Activated T-cell treated with anti-CD3 and anti-CD28 coated beads, Interleukin-2, amount 50 U/mL, for 4 hours (primary cell): ENCODE data around the gene TMSB10. TPM values are rescaled to one million over a fixed set of nuclear protein-coding genes. Genes with fewer than 3 reads are reported as not detected.
"Not testable (repeated sequence)": the region's sequence is repeated elsewhere in the genome, so short reads cannot be mapped to it uniquely, and the experiment has no call there.

ENCODE experiments used
- ATAC-seq, 2 donors: fragments of 200-7000 bp; cut with Tn5 transposase; one replicate each; pipeline ENCODE4 v1.10.0; 2021
- DNase-seq: peaks from one replicate; pipeline ENCODE4 v3.0.0-alpha.2; 2020
- H3K27me3 Mint-ChIP-seq: one replicate; pipeline ENCODE4 v1.8.0; 2021; ENCODE audit warnings: low read depth, mixed read lengths
- H3K36me3 Mint-ChIP-seq: one replicate; pipeline ENCODE4 v1.8.0; 2022; ENCODE audit warnings: mixed read lengths; ENCODE audit not compliant: insufficient read depth
- H3K4me1 Mint-ChIP-seq: one replicate; pipeline ENCODE4 v1.8.0; 2021; ENCODE audit warnings: low read depth, mixed read lengths
- H3K4me3 Mint-ChIP-seq: one replicate; pipeline ENCODE4 v1.8.0; 2021; ENCODE audit warnings: mild to moderate bottlenecking, moderate library complexity, mixed read lengths
- H3K9me3 Mint-ChIP-seq: one replicate; pipeline ENCODE4 v1.8.0; 2021; ENCODE audit warnings: mixed read lengths
- total RNA-seq, 3 donors: library from RNA; stranded (reverse); gene quantifications; one replicate each; pipeline ENCODE4 v1.2.1, GENCODE V29; 2021

TMSB10 gene
- total RNA-seq = 1,000 to 10,000 TPM; 1,023 to 1,175 (median 1,139) TPM

DNA sequence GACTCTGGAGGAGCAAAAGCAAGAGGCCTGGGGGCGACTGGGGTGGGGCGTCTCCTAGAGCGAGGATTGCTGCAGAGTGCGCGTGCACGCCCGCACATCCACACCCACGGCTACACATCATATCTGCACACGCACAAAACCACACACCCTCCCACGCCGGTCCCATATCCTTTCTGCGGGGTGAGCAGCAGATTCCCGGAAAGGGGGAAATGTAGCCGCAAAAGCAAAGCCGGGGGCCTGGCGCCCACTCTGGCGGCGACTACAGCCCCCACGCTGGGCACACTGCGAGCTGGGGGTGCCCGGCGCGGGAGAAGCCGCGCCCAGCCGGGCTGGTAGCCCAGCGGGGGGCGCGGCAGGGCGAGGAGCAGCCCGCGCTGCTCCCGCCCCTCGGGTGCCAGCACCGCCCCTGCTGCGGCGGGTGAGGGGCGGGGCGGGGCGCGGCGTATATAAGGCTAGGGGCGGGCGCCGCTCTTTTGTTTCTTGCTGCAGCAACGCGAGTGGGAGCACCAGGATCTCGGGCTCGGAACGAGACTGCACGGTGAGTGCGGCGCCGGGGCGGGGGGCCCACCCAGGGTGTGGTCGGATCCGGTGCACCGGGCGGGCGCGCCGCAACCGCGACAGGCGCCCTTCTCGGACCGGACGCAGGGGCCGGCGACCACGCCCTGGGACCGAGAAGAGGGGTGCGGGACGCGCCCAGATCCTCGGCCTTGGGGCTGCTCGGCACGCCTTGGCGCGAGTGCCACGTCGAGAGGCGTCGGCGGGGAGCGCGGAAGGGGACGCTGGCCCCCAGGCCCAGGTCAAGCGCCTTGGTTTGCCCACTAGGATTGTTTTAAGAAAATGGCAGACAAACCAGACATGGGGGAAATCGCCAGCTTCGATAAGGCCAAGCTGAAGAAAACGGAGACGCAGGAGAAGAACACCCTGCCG lies at the start of gene TMSB10:
Gene TMSB10, plus strand, starts transcription at position 476 of the 927 bp plus-strand sequence.
- DNase-seq = peak; percentile 90
- Mint-ChIP-seq H3K36me3 (peaks cover 7% of the 10 kb centered on the region), H3K27me3 (no peaks in the 10 kb centered on the region), H3K4me3 (peak within 1 kb of the TSS; percentile 95), H3K4me1 (peaks cover 59% of the 10 kb centered on the region), H3K9me3 (peaks cover 12% of the 10 kb centered on the region)
- ATAC-seq = peak; percentile 79 to 85

DNA sequence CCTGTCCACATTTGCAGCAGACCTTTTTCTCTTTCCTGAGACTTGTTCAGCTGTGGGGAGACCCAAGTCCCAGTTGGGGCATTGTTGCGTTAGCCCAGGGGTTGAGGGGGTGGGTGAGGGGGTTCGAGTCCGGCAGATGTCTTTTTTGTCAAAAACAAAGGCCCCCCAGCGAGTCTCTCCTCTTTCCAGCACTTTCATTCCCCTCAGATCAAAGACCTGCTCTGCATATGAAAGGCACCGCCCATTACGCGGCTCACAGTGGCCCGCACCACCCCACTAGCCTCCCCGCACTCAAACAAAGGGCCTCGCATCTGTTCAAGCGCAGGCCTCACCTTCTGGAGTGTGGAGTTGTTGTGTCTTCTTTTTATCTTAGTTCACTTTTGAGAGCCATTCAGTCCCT lies 49.7 kb upstream of the TMSB10 start:
- Mint-ChIP-seq H3K4me1 (peaks cover 93% of the 10 kb centered on the region), H3K4me3 (peak overlapping the region; percentile 53), H3K36me3 (peaks cover 25% of the 10 kb centered on the region)

DNA sequence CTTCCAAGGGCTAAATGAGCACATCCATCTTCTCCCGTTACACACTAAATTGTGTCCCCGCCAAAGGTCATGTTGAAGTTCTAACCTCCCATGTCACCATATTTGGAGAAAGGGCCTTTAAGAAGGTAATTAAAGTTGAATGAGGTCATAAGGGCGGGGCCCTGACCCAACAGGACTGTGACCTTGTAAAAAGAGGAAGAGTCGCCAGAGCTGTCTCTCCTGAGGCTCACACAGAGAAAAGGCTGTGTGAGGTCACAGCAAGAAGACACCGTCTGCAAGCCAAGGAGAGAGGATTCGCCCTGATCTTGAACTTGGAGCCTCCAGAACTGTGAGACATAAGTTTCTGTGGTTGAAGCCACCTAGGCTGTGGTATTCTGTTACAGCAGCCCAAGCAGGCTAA lies 48.7 kb upstream of the TMSB10 start:
- peaks cover 21% of the 10 kb centered on the region for H3K36me3 Mint-ChIP-seq
- peak overlapping the region; percentile 57 for H3K4me3 Mint-ChIP-seq
- peaks cover 92% of the 10 kb centered on the region for H3K4me1 Mint-ChIP-seq
- DNase-seq = peak; percentile 36
- ATAC-seq = peak; percentile 84 to 87
- H3K9me3 Mint-ChIP-seq = peaks cover 9% of the 10 kb centered on the region
- H3K27me3 Mint-ChIP-seq = no peaks in the 10 kb centered on the region

More for the DNA sequence above, 49.7 kb upstream of the TMSB10 start:
- ATAC-seq = peak in 1 of 2 donors; percentile 39
- Mint-ChIP-seq H3K27me3 (no peaks in the 10 kb centered on the region), H3K9me3 (peaks cover 9% of the 10 kb centered on the region)
- no peak for DNase-seq

DNA sequence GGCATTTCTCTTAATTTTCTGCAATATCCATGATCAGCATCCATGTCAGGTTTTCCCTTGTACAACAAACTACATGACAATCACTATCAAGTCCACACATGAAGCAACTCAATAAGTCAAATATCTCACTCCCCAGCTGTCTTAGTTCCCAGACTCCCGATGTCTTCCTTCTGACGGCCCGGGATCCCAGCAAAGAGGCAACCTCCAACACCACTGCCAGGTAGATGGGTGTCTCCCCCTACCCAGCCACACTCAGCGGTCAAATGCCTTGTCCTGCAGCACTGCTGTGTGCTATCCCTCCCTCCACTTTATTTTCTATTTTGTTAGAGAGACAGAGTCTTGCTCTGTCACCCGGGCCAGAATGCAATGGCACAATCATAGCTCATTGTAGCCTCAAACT lies 47.9 kb upstream of the TMSB10 start:
- DNase-seq (no peak), ATAC-seq (no peak)
- Mint-ChIP-seq H3K36me3 (peaks cover 15% of the 10 kb centered on the region), H3K4me1 (peaks cover 92% of the 10 kb centered on the region), H3K9me3 (peaks cover 9% of the 10 kb centered on the region), H3K27me3 (no peaks in the 10 kb centered on the region), H3K4me3 (no peak overlapping the region)

- Mint-ChIP-seq H3K4me1 (peaks cover 92% of the 10 kb centered on the region), H3K4me3 (no peak overlapping the region), H3K27me3 (no peaks in the 10 kb centered on the region), H3K36me3 (peaks cover 9% of the 10 kb centered on the region), H3K9me3 (peaks cover 6% of the 10 kb centered on the region)
- ATAC-seq (no peak), DNase-seq (no peak)
Measured at GRCh38 chr2:84858123-84858522, 47.3 kb upstream of the TMSB10 start.

DNA sequence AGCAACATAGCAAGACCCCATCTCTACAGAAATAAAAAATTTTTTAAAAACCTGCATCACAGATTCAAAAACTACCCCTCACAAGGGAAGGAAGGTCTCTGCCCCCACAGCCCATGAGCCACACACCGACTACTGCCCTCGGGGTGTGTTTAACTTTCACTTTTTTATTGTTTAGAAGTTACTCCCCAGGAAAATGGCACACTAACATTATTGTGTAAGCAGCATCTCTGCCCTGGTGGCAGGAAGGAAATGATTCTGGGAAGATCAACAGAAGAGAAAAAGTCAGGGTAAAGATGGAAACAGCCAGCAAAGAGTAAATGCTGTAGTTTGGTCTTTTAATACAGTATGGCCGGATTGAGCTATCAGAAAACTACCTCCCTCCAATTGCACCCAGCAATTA lies 46.5 kb upstream of the TMSB10 start:
- peaks cover 6% of the 10 kb centered on the region for H3K36me3 Mint-ChIP-seq
- peaks cover 4% of the 10 kb centered on the region for H3K9me3 Mint-ChIP-seq
- H3K4me3 Mint-ChIP-seq = peak overlapping the region; percentile 61
- H3K4me1 Mint-ChIP-seq = peaks cover 92% of the 10 kb centered on the region
- ATAC-seq (no peak), DNase-seq (no peak)
- no peaks in the 10 kb centered on the region for H3K27me3 Mint-ChIP-seq

DNA sequence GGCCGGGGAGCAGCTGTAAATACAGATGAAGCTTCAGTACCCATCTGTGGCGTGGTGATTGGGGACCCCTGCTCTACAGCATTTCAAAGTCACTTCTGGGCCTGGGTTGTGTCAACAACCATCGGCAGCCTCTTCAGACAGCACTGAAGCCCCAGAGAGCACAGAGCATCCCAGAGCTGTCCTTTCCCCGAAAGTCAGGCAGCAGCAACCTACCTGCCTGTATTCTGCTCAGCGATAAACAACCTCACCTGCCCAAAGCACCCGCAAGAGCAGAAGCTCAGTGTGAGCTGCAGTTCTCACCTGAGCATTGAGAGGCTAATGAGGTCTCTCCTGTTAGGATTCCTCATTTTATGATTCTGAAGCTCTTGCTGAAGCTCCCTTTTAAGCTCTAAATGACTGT lies 43.9 kb upstream of the TMSB10 start:
- Mint-ChIP-seq H3K9me3 (peaks cover 3% of the 10 kb centered on the region), H3K4me3 (no peak overlapping the region), H3K36me3 (peaks cover 3% of the 10 kb centered on the region), H3K27me3 (no peaks in the 10 kb centered on the region), H3K4me1 (peaks cover 90% of the 10 kb centered on the region)
- no peak for DNase-seq
- no peak for ATAC-seq

DNA sequence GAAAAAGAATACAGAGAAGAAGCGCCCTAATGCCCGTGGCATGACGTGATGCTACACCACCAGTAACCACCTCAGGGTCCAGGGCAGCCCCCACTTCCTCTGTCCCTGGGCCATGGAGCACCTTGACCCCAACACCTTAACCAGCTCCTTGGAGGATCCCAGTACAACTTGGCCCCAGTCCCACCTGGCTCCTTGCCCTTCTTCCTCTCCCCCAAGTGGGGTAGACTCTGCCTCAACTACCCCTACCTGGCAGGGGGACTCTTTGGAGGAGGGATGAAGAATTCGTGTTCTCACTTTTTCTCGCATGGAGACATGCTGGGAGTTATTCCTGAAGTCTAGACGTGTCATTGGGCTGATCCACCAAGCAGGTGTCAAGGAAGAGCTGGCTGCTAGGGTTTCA lies 43.5 kb upstream of the TMSB10 start:
- Mint-ChIP-seq H3K4me3 (no peak overlapping the region), H3K4me1 (peaks cover 90% of the 10 kb centered on the region), H3K36me3 (no peaks in the 10 kb centered on the region), H3K27me3 (no peaks in the 10 kb centered on the region), H3K9me3 (no peaks in the 10 kb centered on the region)
- no peak for DNase-seq
- ATAC-seq = no peak

- Mint-ChIP-seq H3K36me3 (peaks cover 7% of the 10 kb centered on the region), H3K4me3 (peak overlapping the region; percentile 0), H3K4me1 (peaks cover 78% of the 10 kb centered on the region), H3K27me3 (no peaks in the 10 kb centered on the region), H3K9me3 (no peaks in the 10 kb centered on the region)
- DNase-seq = no peak
- peak; percentile 51 to 56 for ATAC-seq
Measured at GRCh38 chr2:84865181-84865783, 40.2 kb upstream of the TMSB10 start.

- Mint-ChIP-seq H3K4me3 (no peak overlapping the region), H3K4me1 (peaks cover 79% of the 10 kb centered on the region), H3K27me3 (no peaks in the 10 kb centered on the region), H3K9me3 (no peaks in the 10 kb centered on the region), H3K36me3 (peaks cover 11% of the 10 kb centered on the region)
- DNase-seq = no peak
- ATAC-seq = no peak
Measured at GRCh38 chr2:84866122-84866521, 39.3 kb upstream of the TMSB10 start.

DNA sequence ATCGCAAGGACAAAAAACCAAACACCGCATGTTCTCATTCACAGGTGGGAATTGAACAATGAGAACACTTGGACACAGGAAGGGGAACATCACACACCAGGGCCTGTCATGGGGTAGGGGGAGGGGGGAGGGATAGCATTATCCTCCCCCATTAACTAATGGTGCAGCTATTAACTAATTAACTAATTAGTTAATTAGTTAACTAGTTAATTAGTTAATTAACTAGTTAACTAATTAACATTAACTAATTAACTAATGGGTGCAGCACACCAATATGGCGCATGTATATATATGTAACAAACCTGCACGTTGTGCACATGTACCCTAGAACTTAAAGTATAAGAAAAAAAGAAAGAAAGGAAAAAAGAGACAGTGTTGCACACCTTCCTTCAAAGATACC lies 37.1 kb upstream of the TMSB10 start:
- not testable (repeated sequence) for H3K27me3 Mint-ChIP-seq, ATAC-seq, H3K9me3 Mint-ChIP-seq, H3K4me3 Mint-ChIP-seq, DNase-seq
- H3K36me3 Mint-ChIP-seq = peaks cover 11% of the 10 kb centered on the region
- H3K4me1 Mint-ChIP-seq = peaks cover 74% of the 10 kb centered on the region

DNA sequence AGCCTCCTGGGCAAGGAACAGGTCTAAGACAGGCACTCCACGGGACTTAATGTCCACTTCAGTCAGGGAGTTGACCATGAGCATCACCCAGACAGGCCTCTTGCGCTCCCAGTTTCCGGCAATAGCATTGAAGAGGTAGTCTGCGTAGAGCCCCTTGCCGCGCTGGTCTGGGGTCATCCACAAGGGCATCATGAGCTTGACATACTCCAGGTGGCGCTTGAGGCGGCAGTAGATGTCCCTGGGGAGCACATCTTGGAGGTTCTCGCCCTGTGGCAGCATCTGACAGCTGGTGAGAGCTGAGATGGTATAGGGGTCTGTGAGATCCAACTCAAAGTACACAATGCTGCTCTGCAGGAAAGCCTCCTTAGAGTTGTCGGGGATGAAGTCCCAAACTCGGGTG lies 35.1 kb upstream of the TMSB10 start:
- Mint-ChIP-seq H3K27me3 (no peaks in the 10 kb centered on the region), H3K4me1 (peaks cover 76% of the 10 kb centered on the region), H3K4me3 (no peak overlapping the region), H3K36me3 (peaks cover 18% of the 10 kb centered on the region), H3K9me3 (no peaks in the 10 kb centered on the region)
- ATAC-seq (no peak), DNase-seq (no peak)

- peaks cover 80% of the 10 kb centered on the region for H3K4me1 Mint-ChIP-seq
- H3K27me3 Mint-ChIP-seq, H3K9me3 Mint-ChIP-seq, H3K4me3 Mint-ChIP-seq, ATAC-seq, DNase-seq: not testable (repeated sequence)
- H3K36me3 Mint-ChIP-seq = peaks cover 21% of the 10 kb centered on the region
Measured at GRCh38 chr2:84872691-84873090, 32.8 kb upstream of the TMSB10 start.

DNA sequence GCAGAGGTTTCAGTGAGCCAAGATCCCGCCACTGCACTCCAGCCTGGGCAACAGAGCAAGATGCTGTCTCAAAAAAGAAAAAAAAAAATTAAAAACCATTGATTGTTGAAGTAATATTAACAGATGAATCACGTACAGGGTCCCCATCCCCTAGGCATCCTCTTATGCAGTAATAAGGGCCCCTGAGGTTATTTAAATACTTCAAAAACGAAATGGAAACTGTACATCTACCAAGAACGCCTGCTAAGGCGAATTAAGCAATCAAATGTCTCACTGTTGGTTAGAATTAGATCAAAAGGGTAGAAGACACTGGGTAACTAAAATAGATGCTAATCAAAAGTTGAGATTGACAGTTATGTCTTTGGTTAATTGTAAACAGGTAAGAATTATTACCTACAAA lies 32.1 kb upstream of the TMSB10 start:
- peak; percentile 67 to 71 for ATAC-seq
- Mint-ChIP-seq H3K27me3 (no peaks in the 10 kb centered on the region), H3K36me3 (peaks cover 19% of the 10 kb centered on the region), H3K4me3 (peak overlapping the region; percentile 27), H3K4me1 (peaks cover 85% of the 10 kb centered on the region), H3K9me3 (no peaks in the 10 kb centered on the region)
- no peak for DNase-seq
